Kasumi-1 (cell line): ENCODE results near the gene OPN3.

Experiments
- DNase-seq, 2 experiments: peaks; one replicate each; lab custom pipeline; 2025; lab: John Stamatoyannopoulos, UW

The OPN3 gene

DNA sequence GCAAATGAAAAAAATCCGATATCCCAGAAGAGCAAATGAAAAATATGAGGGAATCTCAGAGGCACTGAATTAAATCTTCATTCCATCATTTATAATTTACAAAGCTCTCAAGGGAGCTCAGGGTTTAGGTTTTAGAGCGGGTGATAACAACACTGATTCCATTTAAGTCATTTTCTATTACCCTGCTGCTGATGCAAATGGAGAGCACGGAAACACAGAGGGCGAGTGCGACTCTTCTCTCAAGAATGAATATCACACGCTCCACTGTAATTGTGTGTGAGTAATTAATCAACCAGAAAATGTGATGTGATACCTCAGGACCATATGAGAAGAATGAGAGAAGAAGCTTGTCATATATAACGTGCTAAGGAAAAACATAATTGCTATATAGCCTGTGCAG is 22.7 kb downstream of the OPN3 start:
- DNase-seq = no peak

DNA sequence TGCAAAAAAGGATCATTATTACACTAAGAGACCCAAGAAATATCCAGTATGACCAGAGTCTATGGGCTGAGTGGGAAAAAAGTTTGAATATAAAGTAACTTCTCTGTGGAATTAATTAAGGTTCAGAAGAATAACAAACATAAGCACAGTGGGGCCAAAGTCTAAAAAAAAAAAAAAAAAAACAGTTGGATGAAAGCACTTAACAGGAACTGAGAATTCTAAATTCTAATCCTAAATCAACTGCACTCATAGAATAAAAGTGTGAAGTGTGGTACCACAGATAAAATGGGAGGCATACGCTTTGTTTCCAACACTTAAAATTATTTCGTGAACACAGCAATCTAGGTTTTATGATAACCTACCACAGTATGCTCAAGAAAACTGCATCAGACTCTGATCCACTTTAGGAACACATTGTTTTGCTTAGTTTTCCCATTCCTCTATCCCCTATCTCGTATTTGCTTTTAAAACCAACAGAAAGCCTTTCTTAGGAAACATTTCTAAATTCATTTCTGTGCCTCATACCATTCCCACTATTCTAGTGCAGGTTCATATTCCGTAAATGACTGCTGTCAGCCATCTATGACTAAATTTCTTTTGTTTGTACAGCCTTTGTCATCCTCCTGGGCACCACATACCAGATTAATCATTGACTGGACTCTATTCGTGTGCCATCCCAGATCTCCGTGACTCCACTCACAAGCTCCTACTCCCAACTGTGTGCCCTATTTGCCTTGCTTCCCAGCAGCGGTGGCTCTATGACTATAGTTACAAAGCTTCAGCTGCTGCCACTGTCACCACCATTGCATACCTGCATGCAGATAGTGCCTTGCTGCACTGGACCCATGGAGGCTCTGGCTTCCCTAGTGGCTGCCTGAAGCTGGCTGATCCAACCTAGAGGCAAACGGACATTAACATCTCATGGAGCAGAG is 24.9 kb downstream of the OPN3 start:
- DNase-seq = no peak

DNA sequence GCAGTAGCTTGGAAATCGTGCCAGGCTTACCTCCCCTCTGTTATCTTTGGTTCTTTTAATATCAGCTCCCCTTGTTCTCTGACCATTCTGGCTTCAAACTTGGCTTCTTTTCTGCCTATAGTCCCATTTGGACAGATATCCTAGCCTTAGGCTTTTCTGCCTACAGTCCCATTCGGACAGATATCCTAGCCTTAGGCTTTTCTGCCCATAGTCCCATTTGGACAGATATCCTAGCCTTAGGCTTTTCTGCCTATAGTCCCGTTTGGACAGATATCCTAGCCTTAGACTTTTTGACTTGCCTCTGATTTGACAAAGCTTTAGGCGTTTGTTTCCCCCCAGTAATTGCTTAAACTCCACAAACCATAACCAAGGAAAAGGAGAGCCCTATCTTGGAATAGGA is 25.6 kb downstream of the OPN3 start:
- DNase-seq = no peak

DNA sequence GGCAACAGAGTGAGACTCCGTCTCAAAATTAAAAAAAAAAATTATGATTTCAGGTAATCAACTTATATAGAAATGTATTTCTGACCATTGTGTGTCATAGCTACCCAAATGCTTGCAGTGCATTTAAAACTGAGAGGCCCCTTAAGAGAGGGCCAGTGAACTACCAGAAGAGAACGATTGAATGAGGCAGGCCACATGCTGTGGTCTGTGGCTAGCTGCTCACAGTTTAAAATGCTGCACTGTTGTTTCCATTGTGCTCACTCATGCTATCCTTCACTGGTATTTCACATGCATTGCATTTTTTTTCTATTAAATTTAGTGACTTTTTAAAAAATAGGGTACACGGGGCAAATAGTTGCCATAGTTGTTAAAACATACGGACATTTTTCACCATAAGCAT is 26.0 kb downstream of the OPN3 start:
- DNase-seq = no peak

DNA sequence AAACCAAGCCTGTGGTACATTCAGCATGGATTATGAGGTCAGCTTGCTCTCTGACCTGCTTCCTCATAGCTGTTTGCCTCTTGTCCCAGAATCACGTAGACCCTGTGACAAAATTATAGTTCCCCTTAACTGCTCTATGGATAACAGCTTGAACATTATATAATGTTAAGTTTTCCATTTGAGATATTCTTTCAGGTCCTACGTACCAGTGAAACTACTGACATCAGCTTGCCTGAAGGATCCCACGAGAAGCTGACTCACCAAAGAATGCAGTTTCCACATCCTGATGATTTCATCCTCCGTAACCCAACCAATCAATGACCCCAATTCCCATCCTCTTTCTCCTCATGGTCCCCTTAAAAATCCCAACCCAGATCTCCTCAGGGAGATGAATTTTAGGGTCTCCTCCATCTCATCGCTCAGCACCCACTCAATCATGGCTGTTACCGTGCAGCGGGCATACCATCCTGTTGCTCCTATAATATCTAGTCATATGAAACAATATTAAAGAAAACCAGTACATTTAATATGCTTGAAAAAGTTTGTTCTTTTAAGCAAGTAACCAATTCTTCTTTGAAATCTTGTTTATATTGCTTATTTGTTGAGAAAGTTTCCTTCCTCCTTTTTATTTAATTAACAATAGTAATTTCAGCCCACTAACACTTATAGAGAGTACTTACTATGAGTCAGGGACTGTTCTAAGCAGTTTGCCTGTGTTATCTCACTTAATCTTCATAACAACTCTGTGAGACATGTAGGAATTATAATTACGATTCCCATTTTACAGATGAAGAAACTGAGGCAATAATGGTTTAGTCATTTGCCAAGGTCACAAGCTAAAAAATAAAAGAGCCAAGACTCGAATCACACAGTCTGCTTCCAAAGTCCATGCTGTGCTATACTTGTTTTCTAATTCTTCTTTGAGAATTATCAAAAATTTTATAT is 27.4 kb downstream of the OPN3 start:
- DNase-seq = no peak

DNA sequence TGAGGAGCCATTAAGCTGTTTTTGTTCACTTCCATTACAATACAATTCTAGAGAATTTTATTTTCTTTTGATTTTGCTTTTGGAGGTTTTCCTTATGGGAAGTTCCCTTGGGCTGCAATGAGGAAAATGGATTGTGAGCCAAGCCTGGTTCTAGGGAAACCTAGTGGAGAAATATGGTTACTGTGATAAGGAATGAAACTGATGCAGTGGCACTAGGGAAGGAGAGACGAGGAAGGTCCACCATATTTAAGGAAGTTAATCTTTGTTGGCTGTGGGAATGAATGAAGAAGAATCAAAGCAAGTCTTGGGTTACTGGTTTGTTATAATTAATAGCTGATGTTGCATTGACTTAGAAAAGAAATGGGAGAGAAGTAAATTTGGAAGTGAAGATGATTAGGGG is 28.4 kb downstream of the OPN3 start:
- peak in 1 of 2 experiments; percentile 3 for DNase-seq

DNA sequence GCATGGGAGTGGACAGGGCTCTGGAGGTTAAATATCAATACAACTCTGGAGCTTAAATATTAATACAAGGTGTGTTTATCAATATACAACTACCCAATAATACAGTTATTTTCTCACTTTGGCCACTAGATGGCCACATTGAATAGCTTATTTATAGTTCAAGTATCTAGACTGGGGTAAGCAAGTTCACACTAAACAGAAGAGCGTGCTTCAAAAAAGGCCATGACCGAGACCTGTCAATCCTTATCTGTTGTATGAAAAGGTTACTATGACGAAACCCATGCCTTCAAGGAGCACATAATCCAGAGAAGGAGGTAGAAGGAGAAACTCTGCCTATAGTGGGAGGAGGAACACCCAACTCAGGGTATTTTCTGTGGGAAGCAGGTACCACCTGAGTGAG is 29.1 kb downstream of the OPN3 start:
- peak; percentile 70 to 74 for DNase-seq

DNA sequence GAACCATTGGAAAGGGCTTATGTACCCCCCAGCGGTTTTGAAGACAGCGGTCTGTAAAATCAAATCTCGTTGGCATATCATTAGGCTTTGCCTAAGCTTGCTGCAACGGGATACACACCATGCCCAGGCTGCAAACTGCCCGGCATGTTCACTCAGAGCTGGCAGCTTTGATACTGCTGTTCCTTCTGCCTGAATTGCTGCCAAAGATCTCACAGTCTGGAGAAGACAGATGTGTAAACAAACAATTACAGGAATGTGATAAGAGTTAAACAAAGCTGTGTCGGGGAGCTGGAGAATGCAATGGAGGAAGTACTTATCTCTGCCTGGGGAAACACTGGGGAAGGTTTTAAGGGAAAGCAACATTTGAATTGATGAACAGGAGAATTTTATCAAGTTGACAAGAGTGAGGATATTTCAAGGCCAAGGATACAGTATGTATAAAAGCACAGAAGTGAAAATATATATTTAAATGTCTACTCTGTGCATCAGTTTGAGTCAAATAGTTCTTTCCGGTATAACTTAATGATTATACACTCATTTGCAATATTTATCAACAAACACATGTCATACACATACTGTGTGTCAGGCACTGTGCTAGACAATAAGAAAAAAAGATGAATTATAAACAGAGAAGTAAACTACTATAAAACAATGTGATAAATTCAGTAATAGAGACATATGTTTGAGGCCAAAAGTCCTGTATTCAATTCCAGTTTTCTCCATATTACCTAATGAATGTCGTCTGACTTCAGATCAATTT is 29.9 kb downstream of the OPN3 start:
- no peak for DNase-seq

DNA sequence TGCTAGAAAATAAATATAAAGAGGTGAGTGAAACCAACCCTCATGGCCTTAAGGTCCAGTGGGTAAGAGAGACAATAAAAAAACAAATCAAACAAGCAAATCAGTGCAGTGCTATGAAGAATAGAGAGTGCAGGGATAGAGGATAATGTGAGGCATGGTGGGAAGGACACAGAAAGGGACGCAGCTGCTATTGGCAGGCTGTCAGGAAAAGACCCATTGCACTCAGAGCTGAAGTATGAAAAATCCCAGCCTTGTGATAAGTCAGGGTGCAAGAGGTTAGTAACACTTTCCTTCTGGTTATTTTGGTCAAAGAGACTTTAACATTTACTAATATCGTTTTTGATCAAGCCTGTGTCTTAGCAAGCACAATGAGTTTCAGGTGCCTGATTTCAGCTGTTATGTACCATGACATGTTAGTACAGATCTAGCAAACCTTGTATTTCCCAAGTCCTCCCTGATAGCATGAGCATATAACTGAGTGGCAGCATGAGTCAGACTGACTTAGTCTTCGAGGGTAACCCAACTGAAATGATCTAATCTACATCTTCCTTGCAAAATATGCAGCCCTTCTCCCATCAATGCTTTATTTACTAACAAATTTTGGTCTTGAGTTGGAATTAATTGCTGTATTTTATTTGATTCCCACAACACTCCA is 31.7 kb downstream of the OPN3 start:
- no peak for DNase-seq

DNA sequence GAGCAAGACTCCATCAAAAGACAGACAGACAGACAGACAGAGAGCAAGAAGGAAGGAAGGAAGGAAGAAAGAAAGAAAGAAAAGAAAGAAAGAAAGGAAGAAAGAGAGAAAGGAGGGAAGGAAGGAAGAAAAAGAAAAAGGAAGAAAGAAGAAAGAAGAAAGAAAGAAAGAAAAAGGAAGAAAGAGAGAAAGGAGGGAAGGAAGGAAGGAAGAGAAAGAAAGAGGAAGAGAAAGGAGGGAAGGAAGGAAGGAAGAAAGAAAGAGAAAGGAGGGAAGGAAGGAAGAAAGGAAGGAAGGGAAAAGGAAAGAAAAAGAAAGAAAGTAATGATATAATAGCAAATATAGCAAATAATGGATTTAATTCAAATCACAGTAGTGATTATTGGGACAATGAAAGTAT is 32.7 kb downstream of the OPN3 start:
- no peak for DNase-seq

DNA sequence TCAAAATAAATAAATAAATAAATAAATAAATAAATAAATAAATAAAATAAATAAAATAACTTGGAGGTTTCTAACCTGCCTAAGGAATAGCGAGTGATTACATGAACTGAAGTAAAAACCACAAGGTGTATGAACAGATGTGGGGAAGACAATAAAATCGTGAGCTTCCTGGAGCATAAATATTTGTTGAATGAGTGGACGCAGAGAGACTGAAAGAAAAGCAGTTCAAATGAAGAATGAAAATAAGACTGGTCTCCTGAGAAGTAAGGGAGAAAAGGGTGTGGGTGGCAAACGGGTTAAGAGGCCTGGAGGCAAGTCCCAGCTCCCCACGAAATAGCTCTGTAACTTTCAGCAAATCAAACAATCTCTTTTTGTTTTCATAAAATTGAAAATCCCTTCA is 33.6 kb downstream of the OPN3 start:
- DNase-seq = no peak

DNA sequence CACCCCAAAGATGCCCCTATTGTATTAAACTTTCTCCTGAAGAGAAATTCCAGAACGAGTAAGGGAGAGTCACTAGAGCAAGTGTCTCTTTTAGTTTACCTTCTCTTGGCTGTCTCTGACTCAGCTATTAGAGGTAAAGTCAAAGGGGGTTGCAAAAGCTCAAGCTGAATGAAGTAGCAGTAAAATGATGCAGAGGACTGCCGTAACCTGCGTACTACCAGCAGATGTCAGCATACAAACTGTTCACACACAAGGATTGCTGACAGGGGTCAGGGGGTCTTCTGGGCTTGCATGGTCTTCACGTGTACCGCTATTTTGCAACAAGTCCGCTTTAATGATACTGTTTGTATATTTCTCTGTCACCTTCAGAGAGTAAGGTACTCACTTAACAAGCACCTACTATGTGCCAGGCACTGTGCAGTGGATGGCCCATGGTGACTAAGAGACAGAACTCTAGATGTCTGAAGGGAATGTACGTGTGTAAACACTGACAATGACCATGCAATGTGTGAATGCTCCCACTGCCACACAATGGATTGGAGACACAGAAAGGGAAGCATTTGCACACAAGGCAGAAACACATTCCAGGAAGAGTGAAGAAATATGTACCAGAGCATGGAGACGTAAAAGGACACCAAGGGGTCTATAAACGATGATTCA is 34.9 kb downstream of the OPN3 start:
- DNase-seq = peak; percentile 25 to 35

DNA sequence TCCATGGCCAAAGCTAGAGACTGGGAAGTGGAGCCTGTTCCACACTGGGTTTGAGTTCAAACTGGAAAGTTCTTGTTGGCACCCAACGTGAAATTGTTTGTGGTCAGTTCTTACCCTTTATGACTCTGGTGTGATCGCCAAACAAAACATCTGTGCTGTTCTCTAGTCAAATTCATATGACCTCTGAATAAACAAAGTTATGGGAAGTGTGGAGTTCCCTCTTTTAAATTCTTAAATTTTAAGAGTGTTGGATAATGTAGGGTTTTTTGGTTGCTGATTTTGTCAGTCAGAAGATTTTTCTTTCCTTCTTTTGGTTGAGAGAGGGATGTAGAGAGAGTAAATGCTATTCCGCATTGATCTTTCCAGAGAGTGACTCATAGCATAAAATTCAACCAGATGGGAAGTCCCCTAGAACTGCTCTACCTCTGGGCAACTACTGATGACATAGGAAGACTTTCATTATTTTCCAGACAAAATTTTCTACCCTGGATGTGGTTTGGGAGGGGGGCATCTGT is 36.4 kb downstream of the OPN3 start:
- DNase-seq = no peak

DNA sequence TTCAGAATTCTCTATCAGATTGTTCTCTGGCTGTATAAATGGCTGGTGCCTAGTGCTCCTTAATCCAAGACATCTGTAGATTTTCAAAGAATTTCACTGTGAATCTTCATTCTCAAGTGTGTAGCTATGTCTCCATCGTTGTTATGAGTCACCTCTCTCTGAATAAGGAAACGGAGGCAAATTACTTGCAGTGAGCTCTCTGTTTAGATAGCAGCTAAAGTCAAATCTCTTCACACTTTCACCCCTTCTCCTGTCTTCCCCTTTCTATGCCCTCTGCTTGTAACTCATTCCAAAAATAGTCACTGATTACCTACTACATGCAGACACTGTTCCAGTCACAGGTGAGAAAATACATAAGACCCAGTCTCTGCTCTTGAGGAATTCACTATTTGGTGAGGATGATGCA is 39.7 kb downstream of the OPN3 start:
- no peak for DNase-seq

DNA sequence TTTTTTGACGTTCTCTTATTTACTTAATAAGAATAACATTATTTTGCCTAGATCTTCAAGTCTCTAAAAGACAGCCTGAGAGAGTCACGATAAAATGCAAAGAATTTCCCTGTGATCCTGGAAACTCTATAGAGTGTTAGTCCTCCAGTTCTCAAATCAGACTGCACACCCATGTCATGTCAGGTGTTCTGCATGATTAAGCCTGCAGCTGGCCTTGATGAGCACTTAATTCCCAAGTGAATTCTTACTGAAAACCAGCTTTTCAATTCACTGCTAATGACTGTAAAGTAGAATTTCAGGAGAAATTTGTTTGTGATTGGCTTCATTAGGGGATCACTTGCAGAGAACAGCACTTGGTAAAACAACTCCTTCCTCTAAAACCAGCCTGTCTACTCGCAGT is 41.9 kb downstream of the OPN3 start:
- no peak for DNase-seq

DNA sequence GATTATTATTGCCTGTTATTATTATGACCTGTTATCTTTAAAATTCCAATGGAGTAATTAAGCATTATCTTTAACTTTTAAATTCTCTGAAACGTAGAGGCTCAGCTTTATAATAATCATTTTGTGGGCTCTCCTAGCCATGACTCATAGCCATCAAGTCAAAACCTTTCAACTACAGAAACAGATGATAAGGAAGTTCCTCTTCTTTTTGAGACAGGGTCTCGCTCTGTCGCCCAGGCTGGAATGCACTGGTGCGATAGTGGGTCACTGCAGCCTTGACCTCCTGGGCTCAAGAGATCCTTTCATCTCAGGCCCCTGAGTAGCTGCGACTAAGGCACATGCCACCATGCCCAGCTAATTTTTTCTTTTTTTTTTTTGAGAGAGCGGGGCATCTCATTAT is 43.5 kb downstream of the OPN3 start:
- DNase-seq = no peak

DNA sequence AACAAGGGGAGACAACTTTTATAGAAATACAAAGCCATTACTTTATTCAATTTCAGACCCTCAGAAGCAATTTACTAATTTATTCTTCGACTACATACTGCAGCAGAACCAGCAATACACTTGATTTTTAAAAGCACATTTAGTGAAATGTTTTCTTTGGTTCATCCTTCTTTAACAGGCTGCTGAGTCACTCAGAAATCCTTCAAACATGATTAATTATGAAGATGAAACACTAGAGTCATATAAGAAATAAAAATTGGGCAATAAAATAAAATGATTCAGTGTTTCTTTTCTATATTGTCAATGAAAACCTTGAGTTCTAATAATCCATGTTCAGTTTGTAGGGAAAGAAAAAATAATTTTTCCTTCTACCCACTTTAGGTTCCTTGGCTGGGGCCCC is 47.0 kb downstream of the OPN3 start:
- DNase-seq = no peak

DNA sequence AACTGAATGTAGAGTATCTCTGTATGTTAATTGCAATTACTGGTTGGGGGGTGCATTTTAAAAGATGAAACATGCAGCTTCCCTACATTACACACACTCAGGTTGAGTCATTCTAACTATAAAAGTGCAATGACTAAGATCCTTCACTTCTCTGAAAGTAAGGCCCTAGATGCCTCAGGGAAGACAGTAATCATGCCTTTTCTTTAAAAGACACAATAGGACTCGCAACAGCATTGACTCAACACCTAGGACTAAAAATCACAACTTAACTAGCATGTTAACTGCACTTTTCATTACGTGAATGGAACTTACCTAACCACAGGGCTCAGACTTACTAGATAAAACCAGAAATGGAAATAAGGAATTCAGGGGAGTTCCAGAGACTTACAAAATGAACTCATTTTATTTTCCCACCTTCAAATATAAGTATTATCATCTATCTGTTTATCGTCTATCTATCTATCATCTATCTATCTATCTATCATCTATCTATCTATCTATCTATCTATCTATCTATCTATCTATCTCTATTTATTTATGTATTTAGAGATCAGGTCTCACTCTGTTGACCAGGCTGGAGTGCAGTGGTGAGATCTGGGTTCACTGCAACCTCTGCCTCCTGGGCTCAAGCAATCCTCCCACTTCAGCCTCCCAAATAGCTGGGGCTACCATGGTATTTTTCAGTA is 47.8 kb downstream of the OPN3 start:
- no peak for DNase-seq

DNA sequence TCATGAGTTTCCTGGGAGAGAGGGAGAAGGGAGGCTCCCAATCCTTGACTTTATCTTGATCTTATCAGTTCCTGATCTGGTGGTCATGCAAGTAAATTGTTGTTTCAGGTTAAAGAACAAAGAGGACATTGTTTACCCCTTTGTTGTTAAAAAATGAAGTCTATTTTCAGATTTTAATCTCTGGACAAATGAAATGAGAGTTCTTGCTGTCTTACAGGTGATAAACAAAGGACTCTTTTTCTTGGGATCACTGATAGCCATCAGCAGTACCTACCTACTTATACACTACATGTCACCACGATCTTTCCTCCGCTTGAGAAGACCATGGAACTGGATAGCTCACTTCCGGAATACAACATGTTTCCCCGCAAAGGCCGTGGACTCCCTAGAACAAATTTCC is 48.4 kb downstream of the OPN3 start:
- DNase-seq = no peak

DNA sequence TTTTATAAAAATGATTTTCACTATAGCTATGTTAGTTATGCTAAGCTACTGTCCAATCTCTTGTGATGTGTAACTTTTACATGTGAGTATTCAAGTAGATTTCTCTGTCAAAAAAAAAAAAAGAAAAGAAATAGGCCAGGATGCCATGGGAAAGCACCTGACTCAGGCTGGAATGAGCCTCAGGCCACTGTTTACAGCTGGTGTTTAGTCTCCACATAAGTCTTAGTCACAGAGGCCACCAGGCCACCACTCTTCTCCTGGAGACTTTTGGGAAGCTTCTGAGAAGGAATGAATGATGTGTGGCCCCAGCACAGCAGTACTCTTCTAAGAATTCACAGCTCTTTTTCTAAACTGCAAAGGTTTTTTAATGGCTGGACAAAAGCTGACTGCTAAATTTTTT is 48.9 kb downstream of the OPN3 start:
- no peak for DNase-seq
